Measurements from ENCODE around the gene FRY.

GRCh38 chr13:32340914-32341313 lies 309.3 kb downstream of the FRY start:
- TF ChIP-seq CTCF (IDR thresholded peaks at IDR 0.05; ENCODE audit: insufficient read depth, low read length) (no peak), POLR2AphosphoS5 (IDR thresholded peaks at IDR 0.05; ENCODE audit: low read depth) (no peak), SPI1 (IDR thresholded peaks at IDR 0.05; ENCODE audit: borderline replicate concordance, low read depth) (peak; percentile 96)

Measured in HL-60 (cell line).